ENCODE data around the gene SPATA2. TPM values are rescaled to one million over a fixed set of nuclear protein-coding genes. Genes with fewer than 3 reads are reported as not detected.

The SPATA2 gene
- total RNA-seq, 1 experiment from 2014 or later, result 4.2 TPM

Other genes with a start within 250 kb of the SPATA2 start
- 55.2 and 66.4 TPM in 2 replicates for gene B4GALT5, start 201.7 kb downstream of the SPATA2 start, total RNA-seq (2014; rRNA removed; shearing (Covaris generic); ENCODE audit: low replicate concordance)
- gene SLC9A8, start 102.7 kb downstream of the SPATA2 start, total RNA-seq (2014; rRNA removed; shearing (Covaris generic); ENCODE audit: low replicate concordance), result 7.4 and 7.6 TPM in 2 replicates
- gene RNF114, start 20.9 kb upstream of the SPATA2 start, total RNA-seq (2014; rRNA removed; shearing (Covaris generic); ENCODE audit: low replicate concordance), result 86.0 and 160 TPM in 2 replicates
- 0.10 TPM in 1 of 2 replicates, not detected in the other for gene SNAI1, start 67.5 kb upstream of the SPATA2 start, total RNA-seq (2014; rRNA removed; shearing (Covaris generic); ENCODE audit: low replicate concordance)
- gene UBE2V1, start 197.6 kb upstream of the SPATA2 start, total RNA-seq (2014; rRNA removed; shearing (Covaris generic); ENCODE audit: low replicate concordance), result 30.0 and 38.1 TPM in 2 replicates
- 31.7 and 34.1 TPM in 2 replicates for gene PEDS1, start 238.2 kb upstream of the SPATA2 start, total RNA-seq (2014; rRNA removed; shearing (Covaris generic); ENCODE audit: low replicate concordance)